IPS-NIHi7 (cell line): ENCODE results near the gene MBNL1.

Experiments
- DNase-seq: peaks from one replicate; pipeline ENCODE4 v3.0.0; 2012; ENCODE audit warnings: mixed read lengths; ENCODE audit errors: extremely low spot score

Gene MBNL1

GRCh38 chr3:152268555-152269055 is at the start of gene MBNL1:
Gene MBNL1, plus strand, starts transcription at chr3:152268929. Its CDS starts 31,265 bp downstream, at chr3:152300194.
- peak; percentile 48 for DNase-seq

GRCh38 chr3:152219216-152219615 is 49.5 kb upstream of the MBNL1 start:
- no peak for DNase-seq

- DNase-seq, result no peak
These were observed 48.9 kb upstream of the MBNL1 start for GRCh38 chr3:152219769-152220255.

- no peak for DNase-seq
These were observed 46.4 kb upstream of the MBNL1 start for GRCh38 chr3:152222327-152222726.

DNA sequence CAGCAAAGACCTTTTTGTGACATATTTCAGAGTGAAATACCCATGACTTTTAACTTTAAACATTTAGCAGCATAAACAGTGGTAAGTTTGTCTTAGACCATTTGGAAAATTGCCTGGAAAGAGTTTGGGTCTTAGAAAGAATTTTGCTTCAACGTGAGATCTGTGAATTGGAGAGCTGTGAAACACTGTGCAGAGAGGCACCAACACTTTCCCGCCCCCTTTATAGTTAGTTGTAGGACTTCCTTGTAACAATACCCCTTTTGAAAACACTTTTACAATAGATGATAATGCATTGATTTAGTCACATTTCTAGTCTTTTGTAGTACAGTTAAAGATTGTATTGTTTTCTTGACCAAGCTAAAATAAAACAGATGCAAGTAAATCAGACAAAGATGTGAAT is 43.5 kb upstream of the MBNL1 start:
- no peak for DNase-seq

DNA sequence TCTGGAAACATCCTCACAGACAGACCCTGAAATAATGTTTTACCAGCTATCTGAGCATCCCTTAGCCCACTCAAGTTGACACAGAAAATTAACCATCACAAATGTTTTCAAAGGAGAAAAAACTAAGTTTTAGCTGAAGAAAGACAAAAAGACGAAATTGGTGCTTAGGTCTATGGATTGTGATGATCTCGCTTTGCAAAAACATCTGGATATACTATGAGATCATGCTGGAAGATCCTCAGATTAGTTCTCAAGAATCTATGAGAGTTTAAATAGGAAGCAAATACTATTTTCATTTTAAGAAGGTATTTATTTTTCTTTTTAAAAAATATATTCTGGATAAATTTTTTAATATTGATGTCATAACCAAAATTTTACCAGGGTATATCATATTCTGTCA is 42.6 kb upstream of the MBNL1 start:
- DNase-seq, result no peak

GRCh38 chr3:152227027-152227426 is 41.7 kb upstream of the MBNL1 start:
- no peak for DNase-seq

- no peak for DNase-seq
These were observed 39.0 kb upstream of the MBNL1 start for GRCh38 chr3:152229692-152230091.

- DNase-seq, result no peak
These were observed 38.4 kb upstream of the MBNL1 start for GRCh38 chr3:152230370-152230769.

GRCh38 chr3:152232001-152232400 is 36.7 kb upstream of the MBNL1 start:
- no peak for DNase-seq

GRCh38 chr3:152232679-152233078 is 36.0 kb upstream of the MBNL1 start:
- no peak for DNase-seq

DNA sequence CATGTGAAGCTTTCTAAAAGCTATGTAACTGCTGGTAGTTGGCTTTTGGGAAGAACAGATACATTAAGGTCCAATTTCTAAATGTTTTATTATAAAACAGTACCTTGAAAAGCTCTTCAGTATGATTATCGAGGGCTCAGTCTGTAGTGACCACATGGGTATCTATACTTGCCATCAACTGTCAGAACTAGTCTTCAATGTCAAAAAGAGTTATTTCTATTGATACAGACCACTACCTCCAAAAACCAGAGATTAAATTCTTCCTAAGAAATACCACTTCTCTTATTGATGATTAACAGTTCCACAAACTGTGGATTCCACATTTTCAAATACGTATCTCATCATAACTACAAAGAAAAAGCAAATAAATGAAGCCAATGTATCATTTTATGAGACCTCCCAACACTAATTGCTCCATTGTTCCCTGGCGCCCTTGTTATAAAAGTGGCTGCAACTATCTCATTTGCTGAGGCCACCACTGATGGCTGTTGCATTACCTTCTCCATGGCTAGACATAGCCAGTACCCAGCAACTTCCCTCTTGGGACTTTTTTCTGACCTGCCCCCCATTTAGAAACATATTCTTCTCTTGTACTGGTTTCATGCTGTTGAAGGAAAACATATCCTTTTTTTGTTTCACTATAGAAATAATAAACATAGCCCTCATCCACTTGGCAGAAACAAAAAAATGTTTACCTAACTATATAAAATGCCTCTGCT is 33.9 kb upstream of the MBNL1 start:
- DNase-seq, result no peak

GRCh38 chr3:152235709-152236298 is 32.9 kb upstream of the MBNL1 start:
- no peak for DNase-seq

GRCh38 chr3:152236716-152237115 is 32.0 kb upstream of the MBNL1 start:
- DNase-seq, result no peak

GRCh38 chr3:152241142-152242017 is 27.3 kb upstream of the MBNL1 start:
- no peak for DNase-seq

DNA sequence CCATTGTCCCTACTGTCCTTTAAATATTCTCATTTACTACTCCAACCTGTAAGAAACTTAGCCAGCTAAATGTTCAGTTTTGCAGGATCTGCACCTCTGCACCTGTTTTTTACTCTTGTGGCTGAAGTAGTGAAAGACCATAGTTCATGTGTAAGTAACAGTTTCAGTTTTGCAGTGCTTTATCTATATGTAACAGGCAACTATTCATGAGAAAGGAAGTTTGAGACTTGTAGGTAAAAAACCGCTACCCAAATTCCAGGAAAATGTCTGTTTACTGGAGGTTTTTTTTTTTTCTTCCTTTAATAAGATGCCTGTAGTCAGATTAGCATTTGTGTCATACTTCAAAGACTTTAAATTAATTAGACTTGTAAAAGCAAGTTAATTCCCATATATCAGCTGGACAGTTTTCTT is 25.4 kb upstream of the MBNL1 start:
- DNase-seq, result no peak

- no peak for DNase-seq
These were observed 24.8 kb upstream of the MBNL1 start for GRCh38 chr3:152243721-152244516.

GRCh38 chr3:152244517-152244888 is 24.2 kb upstream of the MBNL1 start:
- DNase-seq, result no peak

GRCh38 chr3:152245498-152246170 is 23.1 kb upstream of the MBNL1 start:
- DNase-seq, result no peak

GRCh38 chr3:152251916-152252315 is 16.8 kb upstream of the MBNL1 start:
- DNase-seq, result no peak

- DNase-seq, result no peak
These were observed 16.0 kb upstream of the MBNL1 start for GRCh38 chr3:152252755-152253154.
